NCI-H1092 (cell line): ENCODE results near the gene TFDP2.

Experiments used
- DNase-seq: peaks from one replicate; lab custom pipeline; 2025; lab: John Stamatoyannopoulos, UW

Gene TFDP2

GRCh38 chr3:141963301-141963700 is 186.0 kb downstream of the TFDP2 start:
- no peak for DNase-seq

GRCh38 chr3:141960731-141961130 is 188.6 kb downstream of the TFDP2 start:
- DNase-seq: no peak

GRCh38 chr3:141959589-141960554 is 189.5 kb downstream of the TFDP2 start:
- DNase-seq: no peak

GRCh38 chr3:141955175-141955574 is 194.2 kb downstream of the TFDP2 start:
- DNase-seq: no peak

GRCh38 chr3:141952611-141953010 is 196.7 kb downstream of the TFDP2 start:
- no peak for DNase-seq

- DNase-seq: no peak
Measured at GRCh38 chr3:141950572-141951493, 198.5 kb downstream of the TFDP2 start.

- DNase-seq: no peak
Measured at GRCh38 chr3:141949972-141950371, 199.4 kb downstream of the TFDP2 start.

- no peak for DNase-seq
Measured at GRCh38 chr3:141949399-141949798, 199.9 kb downstream of the TFDP2 start.

GRCh38 chr3:141945726-141946485 is 203.4 kb downstream of the TFDP2 start:
- no peak for DNase-seq

- no peak for DNase-seq
Measured at GRCh38 chr3:141942006-141942405, 207.3 kb downstream of the TFDP2 start.

- no peak for DNase-seq
Measured at GRCh38 chr3:141941093-141941492, 208.3 kb downstream of the TFDP2 start.

- DNase-seq: peak; percentile 72
Measured at GRCh38 chr3:141940194-141940776, 209.1 kb downstream of the TFDP2 start.

- DNase-seq: no peak
Measured at GRCh38 chr3:141939759-141940158, 209.6 kb downstream of the TFDP2 start.

GRCh38 chr3:141938011-141938500 is 211.3 kb downstream of the TFDP2 start:
- no peak for DNase-seq

GRCh38 chr3:141934354-141934753 is 215.0 kb downstream of the TFDP2 start:
- no peak for DNase-seq

GRCh38 chr3:141933421-141934300 is 215.7 kb downstream of the TFDP2 start:
- no peak for DNase-seq

- no peak for DNase-seq
Measured at GRCh38 chr3:141930801-141931200, 218.5 kb downstream of the TFDP2 start.

GRCh38 chr3:141929341-141929995 is 219.9 kb downstream of the TFDP2 start:
- DNase-seq: no peak

- DNase-seq: no peak
Measured at GRCh38 chr3:141928631-141929270, 220.6 kb downstream of the TFDP2 start.
